Medulla oblongata (tissue), 1 donor: Measurements from ENCODE around the gene CTPS1.

ENCODE experiments used
- DNase-seq: peaks from one replicate; pipeline ENCODE4 v3.0.0-alpha.2; 2015; ENCODE audit errors: extremely low spot score

The CTPS1 gene

GRCh38 chr1:40969445-40969844, 10.1 kb upstream of the CTPS1 start:
- DNase-seq, result no peak

DNA sequence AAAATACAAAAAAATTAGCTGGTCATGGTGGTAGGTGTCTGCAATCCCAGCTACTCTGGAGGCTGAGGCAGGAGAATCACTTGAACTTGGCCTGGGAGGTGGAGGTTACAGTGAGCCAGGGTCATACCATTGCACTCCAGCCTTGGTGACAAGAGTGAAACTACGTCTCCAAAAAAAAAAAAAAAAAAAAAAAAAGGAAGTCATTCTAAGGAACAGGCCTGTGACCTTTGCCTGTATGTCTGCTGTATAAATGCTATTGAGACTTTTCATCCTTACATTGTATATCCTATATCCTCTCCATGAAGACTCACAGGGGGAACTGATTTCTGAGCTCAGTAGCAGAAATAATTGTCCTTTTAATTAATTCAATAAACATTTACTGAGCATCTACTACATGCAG, 7.5 kb upstream of the CTPS1 start:
- DNase-seq, result no peak

DNA sequence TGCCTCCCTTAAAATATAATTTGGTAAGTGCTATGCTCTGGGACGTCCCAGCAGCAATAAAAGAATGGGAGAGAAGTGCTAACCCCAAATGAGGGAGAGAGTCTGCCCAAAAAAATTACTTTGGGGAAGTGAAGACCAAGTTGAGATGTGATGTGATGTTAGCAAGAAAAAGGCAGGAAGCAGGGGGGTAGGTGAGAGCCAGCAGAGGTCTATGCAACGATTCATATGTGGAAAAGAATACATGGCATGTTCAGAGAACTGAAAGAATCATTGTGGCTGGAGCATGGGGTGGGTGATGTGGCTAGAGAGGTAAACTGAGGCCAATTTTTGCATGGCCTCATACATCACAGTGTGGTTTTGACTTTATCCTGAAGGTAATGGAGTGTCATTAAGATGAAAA, 5.6 kb upstream of the CTPS1 start:
- DNase-seq, result no peak

DNA sequence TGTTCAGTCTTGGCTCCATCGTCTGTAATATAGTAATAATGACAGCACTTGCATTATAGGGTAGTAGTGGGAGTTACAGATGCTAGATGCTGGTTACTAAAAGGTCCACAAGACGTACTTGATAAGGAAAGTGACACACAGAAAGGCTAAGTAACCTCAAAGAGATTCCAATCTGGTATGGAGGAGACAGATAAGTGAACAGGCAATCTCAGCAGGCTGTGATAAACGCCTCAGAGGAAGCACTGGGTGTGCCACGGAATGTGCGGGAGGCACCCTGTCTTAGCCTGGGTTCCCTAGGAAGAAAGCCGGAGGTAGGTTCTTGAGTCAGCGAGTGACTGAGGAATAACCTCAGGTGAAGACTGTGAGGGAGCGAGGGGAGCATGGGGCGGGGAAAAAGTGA, 4.6 kb upstream of the CTPS1 start:
- no peak for DNase-seq

- DNase-seq, result no peak
Measured at GRCh38 chr1:40976952-40977690, 2.4 kb upstream of the CTPS1 start.

GRCh38 chr1:40977716-40978115, 1.8 kb upstream of the CTPS1 start:
- no peak for DNase-seq

GRCh38 chr1:40978886-40979240, 633 bp upstream of the CTPS1 start:
- DNase-seq, result peak; percentile 15

- DNase-seq, result no peak
Measured at GRCh38 chr1:40980068-40980452, 564 bp downstream of the CTPS1 start.

GRCh38 chr1:40980453-40981121, 1.1 kb downstream of the CTPS1 start:
- DNase-seq, result no peak

GRCh38 chr1:40981691-40982448, 2.4 kb downstream of the CTPS1 start:
- no peak for DNase-seq

- DNase-seq, result no peak
Measured at GRCh38 chr1:40982721-40983120, 3.2 kb downstream of the CTPS1 start.

DNA sequence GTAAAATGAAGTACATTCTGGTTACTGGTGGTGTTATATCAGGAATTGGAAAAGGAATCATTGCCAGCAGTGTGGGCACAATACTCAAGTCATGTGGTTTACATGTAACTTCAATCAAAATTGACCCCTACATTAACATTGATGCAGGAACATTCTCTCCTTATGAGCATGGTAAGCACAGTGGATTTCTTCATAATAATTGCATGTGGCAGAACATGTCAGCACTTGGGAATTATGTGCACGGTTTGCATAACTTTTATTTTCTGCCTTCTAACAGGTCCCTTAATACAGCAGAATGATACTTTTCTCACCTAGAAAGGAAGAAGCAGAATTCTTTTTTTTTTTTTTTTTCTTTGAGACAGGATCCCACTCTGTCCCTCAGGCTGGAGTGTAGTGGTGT, 3.8 kb downstream of the CTPS1 start:
- DNase-seq, result no peak

- no peak for DNase-seq
Measured at GRCh38 chr1:40984066-40984465, 4.6 kb downstream of the CTPS1 start.

- DNase-seq, result no peak
Measured at GRCh38 chr1:40984531-40984930, 5.0 kb downstream of the CTPS1 start.

- no peak for DNase-seq
Measured at GRCh38 chr1:40985161-40985560, 5.7 kb downstream of the CTPS1 start.

GRCh38 chr1:40985875-40986274, 6.4 kb downstream of the CTPS1 start:
- no peak for DNase-seq

DNA sequence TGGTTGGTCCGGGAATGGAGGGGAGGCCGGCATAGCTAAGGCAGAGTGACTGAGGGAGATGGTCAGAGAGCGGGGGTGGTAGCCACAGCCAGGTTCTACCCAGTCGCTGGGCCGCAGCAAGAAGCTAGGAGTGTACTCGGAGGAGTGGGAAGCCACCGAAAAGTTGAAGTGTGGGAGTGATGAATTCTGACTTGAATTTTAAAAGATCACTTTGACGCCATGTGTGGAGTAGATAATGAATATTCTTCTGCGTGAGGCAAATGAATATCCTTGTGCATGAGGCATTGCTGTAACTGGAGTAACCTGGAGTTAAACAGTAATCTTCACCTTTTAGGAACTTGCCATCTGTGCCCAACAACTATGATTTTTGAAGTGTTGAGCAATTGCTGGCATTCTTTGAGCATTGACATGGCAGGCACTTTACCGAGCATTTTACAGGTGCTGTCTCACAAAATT, 6.9 kb downstream of the CTPS1 start:
- no peak for DNase-seq

DNA sequence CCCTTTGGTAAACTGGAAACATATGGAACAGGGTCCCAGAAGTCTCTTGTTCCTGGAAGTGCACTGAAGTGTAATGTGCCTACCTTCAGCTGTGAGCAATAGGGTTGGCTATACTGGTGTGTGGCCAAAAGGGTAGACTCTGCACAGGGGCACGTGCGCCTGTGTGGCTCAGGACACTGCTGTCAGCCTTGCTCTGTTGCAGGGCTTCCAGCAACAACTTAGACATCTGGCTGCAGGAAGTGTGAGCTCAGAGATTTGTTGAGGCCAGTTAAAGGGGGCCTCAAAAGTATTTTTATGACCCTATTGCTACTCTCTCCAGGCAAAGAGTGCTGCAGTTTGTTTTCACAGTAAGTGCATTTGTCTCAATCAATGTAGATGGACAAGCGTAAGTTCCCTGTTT, 7.5 kb downstream of the CTPS1 start:
- DNase-seq, result no peak

DNA sequence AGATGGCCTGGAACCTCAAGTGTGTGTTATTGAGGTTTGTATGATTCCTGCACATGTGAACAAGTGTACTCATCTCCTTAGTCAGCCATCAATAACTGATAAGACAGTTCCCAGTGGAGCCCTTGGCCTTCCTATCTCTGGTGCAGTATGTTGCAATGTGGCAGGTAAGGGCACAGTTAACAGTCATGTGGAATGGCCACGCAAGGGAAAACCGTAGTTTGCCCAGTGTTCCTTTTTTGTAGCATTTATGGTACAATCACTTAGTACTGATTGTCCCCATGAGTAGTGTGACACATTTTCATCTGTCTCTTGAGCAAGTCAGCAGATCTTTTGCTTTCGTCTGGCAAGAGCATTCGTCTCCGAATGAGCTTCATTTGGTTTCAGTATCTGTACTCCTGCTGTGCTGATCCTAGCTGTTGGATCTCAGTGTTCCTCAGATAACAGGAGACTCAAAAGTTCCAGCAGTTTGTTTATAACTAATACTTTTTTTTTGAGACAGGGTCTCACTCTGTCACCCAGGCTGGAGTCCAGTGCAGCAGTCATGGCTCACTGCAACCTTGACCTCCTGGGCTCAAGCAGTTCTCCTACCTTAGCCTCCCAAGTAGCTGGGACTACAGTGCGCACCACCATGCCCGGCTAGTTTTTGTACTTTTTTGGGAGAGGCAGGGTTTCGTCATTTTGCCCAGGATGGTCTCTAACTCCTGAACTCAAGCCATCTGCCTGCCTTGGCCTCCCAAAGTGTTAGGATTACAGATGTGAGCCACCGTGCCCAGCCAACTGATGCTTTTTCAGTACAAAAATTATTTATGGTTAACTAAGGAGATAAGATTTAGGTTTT, 8.2 kb downstream of the CTPS1 start:
- no peak for DNase-seq

- no peak for DNase-seq
Measured at GRCh38 chr1:40988280-40988679, 8.8 kb downstream of the CTPS1 start.

- no peak for DNase-seq
Measured at GRCh38 chr1:40989066-40989465, 9.6 kb downstream of the CTPS1 start.

DNA sequence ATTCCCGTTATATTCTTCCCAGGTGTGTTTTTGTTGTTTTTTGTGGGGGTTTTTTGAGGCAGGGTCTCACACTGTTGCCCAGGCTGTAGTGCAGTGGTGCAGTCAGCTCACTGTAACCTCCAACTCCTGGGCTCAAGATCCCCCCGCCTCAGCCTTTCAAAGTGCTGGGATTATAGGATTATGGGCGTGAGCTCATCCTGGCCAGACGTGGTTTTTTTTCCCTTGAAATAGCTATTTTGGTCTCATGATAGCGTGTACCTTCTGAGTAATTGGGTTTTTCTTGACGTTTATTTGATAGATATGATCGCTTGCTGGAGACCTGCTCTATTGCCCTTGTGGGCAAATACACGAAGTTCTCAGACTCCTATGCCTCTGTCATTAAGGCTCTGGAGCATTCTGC, 17.6 kb downstream of the CTPS1 start:
- DNase-seq, result no peak
